A673 (cell line): ENCODE measurements around the gene KCNIP4. TPM values are rescaled to one million over a fixed set of nuclear protein-coding genes. Genes with fewer than 3 reads are reported as not detected.

Experiments
- BruUV-seq: library from RNA; stranded (reverse); fragments of 400-500 nt; replicated peaks from 2 replicates; lab custom pipeline; 2021; lab: Mats Ljungman, UMichigan
- CTCF ChIA-PET: fragments of 300-600 bp; sonication (Branson Sonifier 250); formaldehyde crosslinking; loops from one replicate; lab custom pipeline; 2022; ENCODE audit warnings: antibody characterized with exemption; lab: Charles Lee
- POLR2A ChIA-PET: fragments of 300-600 bp; sonication (Branson Sonifier 250); formaldehyde crosslinking; loops from one replicate; lab custom pipeline; 2022; ENCODE audit warnings: antibody characterized with exemption; ENCODE audit not compliant: low non-redundant PET; lab: Charles Lee
- DNase-seq: peaks from one replicate; pipeline ENCODE4 v3.0.0-alpha.2; 2015; ENCODE audit warnings: low spot score
- H3K27ac ChIP-seq: fragments of 200-600 bp; sonication (generic); 2 replicates; pipeline ENCODE4 v1.5.1; 2016; ENCODE audit warnings: mixed run types, low read depth, mild to moderate bottlenecking, mixed read lengths, antibody characterized with exemption, low read length; ENCODE audit not compliant: poor library complexity, severe bottlenecking
- H3K27me3 ChIP-seq: fragments of 200-600 bp; sonication (generic); replicated peaks from 2 replicates; pipeline ENCODE4 v1.6.1; 2017; ENCODE audit warnings: mixed run types, low read depth, mild to moderate bottlenecking, mixed read lengths, antibody characterized with exemption, low read length; ENCODE audit not compliant: insufficient read depth, poor library complexity
- H3K36me3 ChIP-seq: fragments of 200-600 bp; sonication (generic); 2 replicates; pipeline ENCODE4 v1.6.1; 2016; ENCODE audit warnings: mixed run types, mild to moderate bottlenecking, mixed read lengths, antibody characterized with exemption, low read length; ENCODE audit not compliant: insufficient read depth, poor library complexity, severe bottlenecking
- H3K4me1 ChIP-seq: fragments of 200-600 bp; sonication (generic); 2 replicates; pipeline ENCODE4 v1.6.1; 2017; ENCODE audit warnings: mixed run types, mild to moderate bottlenecking, mixed read lengths, antibody characterized with exemption, low read length; ENCODE audit not compliant: insufficient read depth, poor library complexity, severe bottlenecking
- H3K4me3 ChIP-seq: fragments of 200-600 bp; sonication (generic); 2 replicates; pipeline ENCODE4 v1.5.1; 2016; ENCODE audit warnings: low read depth, mixed run types, mild to moderate bottlenecking, mixed read lengths, low read length; ENCODE audit not compliant: poor library complexity, severe bottlenecking
- H3K9me3 ChIP-seq: fragments of 200-600 bp; sonication (generic); 2 replicates; pipeline ENCODE4 v1.6.1; 2016; ENCODE audit warnings: mixed run types, low read depth, mild to moderate bottlenecking, mixed read lengths, antibody characterized with exemption, low read length; ENCODE audit not compliant: poor library complexity, severe bottlenecking
- EZH2 ChIP-seq: fragments of 200-600 bp; sonication (generic); IDR thresholded peaks from 2 replicates; pipeline ENCODE4 v1.6.1; 2017; ENCODE audit warnings: borderline replicate concordance, low read depth, mild to moderate bottlenecking, mixed read lengths, antibody characterized with exemption, low read length; ENCODE audit not compliant: poor library complexity, severe bottlenecking
- intact Hi-C: fragments of 100-400 bp; cut with micrococcal nuclease; formaldehyde crosslinking; loops from one replicate; pipeline ENCODE4 v1.10.0; 2022; ENCODE audit not compliant: unreplicated experiment
- total RNA-seq: library from RNA; stranded (reverse); gene quantifications from 2 replicates; pipeline ENCODE4 v1.2.3, GENCODE V29; 2021
- TF ChIP-seq, protein P1 (sequence below): fragments of 300-800, 200-600 bp; sonication (generic); conservative IDR thresholded peaks from 2 replicates; pipeline ENCODE4 v1.5.1; 2017; ENCODE audit warnings: low read depth, mild to moderate bottlenecking, antibody characterized with exemption, low read length, moderate library complexity, mixed read lengths

Gene KCNIP4
- total RNA-seq, 1 experiment from 2014 or later: not detected

- H3K36me3 ChIP-seq: no peaks in the 10 kb centered on the region
- H3K4me3 ChIP-seq: no peak overlapping the region
- no peaks in the 10 kb centered on the region for H3K27me3 ChIP-seq
- ChIA-PET POLR2A (no interaction called here), CTCF (no interaction called here)
- no peak for TF ChIP-seq EZH2
- TF ChIP-seq, protein P1, sequence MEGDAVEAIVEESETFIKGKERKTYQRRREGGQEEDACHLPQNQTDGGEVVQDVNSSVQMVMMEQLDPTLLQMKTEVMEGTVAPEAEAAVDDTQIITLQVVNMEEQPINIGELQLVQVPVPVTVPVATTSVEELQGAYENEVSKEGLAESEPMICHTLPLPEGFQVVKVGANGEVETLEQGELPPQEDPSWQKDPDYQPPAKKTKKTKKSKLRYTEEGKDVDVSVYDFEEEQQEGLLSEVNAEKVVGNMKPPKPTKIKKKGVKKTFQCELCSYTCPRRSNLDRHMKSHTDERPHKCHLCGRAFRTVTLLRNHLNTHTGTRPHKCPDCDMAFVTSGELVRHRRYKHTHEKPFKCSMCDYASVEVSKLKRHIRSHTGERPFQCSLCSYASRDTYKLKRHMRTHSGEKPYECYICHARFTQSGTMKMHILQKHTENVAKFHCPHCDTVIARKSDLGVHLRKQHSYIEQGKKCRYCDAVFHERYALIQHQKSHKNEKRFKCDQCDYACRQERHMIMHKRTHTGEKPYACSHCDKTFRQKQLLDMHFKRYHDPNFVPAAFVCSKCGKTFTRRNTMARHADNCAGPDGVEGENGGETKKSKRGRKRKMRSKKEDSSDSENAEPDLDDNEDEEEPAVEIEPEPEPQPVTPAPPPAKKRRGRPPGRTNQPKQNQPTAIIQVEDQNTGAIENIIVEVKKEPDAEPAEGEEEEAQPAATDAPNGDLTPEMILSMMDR: no peak
- BruUV-seq: no TSS peak
- peaks cover 14% of the 10 kb centered on the region for H3K4me1 ChIP-seq
- intact Hi-C loops: no loop called here
- no peaks in the 10 kb centered on the region for H3K9me3 ChIP-seq
- H3K27ac ChIP-seq: no peak overlapping the region
- DNase-seq: no peak
Observed at GRCh38 chr4:20696815-20697214, 1251.8 kb downstream of the KCNIP4 start.

DNA sequence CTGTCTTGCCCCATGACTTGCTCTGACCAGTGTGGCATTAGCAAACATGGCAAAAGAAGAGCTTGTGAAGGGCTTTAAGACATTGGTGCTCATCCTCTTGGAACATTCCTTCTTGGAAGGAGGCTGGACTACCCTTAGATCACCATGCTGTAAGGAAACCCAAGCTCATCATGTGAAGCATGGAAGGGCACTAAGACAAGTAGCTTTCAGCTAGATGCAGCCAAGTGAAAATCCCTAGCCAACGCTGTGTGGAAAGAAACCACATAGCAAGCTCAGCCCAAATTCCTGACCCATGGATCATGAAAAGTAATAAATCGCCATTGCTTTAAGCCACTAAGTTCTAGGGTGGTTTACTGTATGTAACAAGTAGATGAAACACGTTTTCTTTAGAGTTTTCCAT lies 1260.7 kb downstream of the KCNIP4 start:
- Histone ChIP-seq H3K27me3 (no peaks in the 10 kb centered on the region), H3K27ac (no peak overlapping the region), H3K4me3 (no peak overlapping the region), H3K36me3 (no peaks in the 10 kb centered on the region), H3K4me1 (no peaks in the 10 kb centered on the region), H3K9me3 (no peaks in the 10 kb centered on the region)
- POLR2A ChIA-PET: no interaction called here
- intact Hi-C loops: loop anchor here (10.0 kb wide), 1 partner anchor 1463 kb away; no protein-coding TSS in a partner anchor
- no peak for TF ChIP-seq EZH2
- TF ChIP-seq, protein P1: no peak
- BruUV-seq: no TSS peak
- CTCF ChIA-PET: interaction anchor here (0.5 to 0.7 kb wide), 2 partner anchors 148 to 259 kb away, joined by 4 to 5 read pairs; no protein-coding TSS in a partner anchor
- no peak for DNase-seq

DNA sequence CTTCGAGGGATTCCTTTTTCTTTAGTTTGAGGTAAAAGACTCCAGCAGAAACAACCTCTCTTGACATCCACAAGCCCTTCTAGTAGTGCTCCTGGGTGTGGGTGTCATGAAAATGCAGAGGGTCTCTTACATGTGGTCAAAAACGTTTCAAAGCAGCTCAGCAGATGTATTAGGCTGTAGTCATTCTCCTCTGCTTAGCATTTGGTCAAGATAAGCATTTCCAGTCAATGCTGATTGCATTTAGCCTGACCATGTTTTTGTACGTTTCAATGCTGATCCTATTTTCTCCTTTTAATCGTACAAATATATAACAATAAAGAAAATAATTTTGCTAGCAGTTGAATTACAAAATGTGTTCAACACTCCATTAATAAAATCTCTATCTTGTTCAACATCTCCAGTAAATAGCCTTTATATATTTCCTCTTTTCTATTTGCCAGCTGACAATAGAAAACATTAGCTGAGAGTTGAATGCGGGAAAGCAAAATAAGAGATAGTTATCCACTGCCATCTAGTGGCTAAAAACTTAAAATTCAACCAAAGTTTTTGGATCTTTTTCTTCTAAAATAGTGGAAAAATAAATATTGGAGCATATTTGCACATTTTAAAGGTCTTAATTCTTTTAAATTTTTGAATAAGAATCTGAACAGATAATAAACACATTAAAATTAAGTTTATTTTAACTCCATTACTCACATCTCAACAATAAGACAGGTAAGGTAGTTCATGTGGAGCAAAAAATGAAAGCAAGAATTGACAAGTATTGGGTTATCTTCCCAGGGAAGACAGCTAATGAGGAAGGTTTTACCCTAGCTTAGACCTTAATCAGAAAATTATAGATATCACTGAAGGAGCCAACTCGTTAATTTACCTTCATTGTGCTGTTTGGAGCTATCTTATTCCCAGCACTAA lies 1263.5 kb downstream of the KCNIP4 start:
- Histone ChIP-seq H3K36me3 (no peaks in the 10 kb centered on the region), H3K27ac (no peak overlapping the region), H3K27me3 (no peaks in the 10 kb centered on the region), H3K4me1 (no peaks in the 10 kb centered on the region), H3K9me3 (no peaks in the 10 kb centered on the region), H3K4me3 (no peak overlapping the region)
- peak; percentile 57 for DNase-seq
- TF ChIP-seq, protein P1: peak; percentile 71
- TF ChIP-seq EZH2: no peak
- BruUV-seq: no TSS peak
- intact Hi-C loops: loop anchor here (2.0 to 10.0 kb wide), 7 partner anchors 143 to 1996 kb away; partner anchors contain the start of gene SLIT2
- ChIA-PET CTCF (interaction anchor here (0.6 to 1.4 kb wide), 5 partner anchors 14 to 437 kb away, joined by 3 to 6 read pairs (median 3); no protein-coding TSS in a partner anchor), POLR2A (no interaction called here)
